HG02981 (cell line): Measurements from ENCODE around the gene NSF.
"Not testable (repeated sequence)": the region's sequence is repeated elsewhere in the genome, so short reads cannot be mapped to it uniquely, and the experiment has no call there.

Source experiments
- ATAC-seq: cut with Tn5 transposase; IDR thresholded peaks from one replicate; pipeline ENCODE4 v1.9.1; 2021; ENCODE audit warnings: mild to moderate bottlenecking, moderate library complexity; ENCODE audit not compliant: unreplicated experiment

NSF gene

DNA sequence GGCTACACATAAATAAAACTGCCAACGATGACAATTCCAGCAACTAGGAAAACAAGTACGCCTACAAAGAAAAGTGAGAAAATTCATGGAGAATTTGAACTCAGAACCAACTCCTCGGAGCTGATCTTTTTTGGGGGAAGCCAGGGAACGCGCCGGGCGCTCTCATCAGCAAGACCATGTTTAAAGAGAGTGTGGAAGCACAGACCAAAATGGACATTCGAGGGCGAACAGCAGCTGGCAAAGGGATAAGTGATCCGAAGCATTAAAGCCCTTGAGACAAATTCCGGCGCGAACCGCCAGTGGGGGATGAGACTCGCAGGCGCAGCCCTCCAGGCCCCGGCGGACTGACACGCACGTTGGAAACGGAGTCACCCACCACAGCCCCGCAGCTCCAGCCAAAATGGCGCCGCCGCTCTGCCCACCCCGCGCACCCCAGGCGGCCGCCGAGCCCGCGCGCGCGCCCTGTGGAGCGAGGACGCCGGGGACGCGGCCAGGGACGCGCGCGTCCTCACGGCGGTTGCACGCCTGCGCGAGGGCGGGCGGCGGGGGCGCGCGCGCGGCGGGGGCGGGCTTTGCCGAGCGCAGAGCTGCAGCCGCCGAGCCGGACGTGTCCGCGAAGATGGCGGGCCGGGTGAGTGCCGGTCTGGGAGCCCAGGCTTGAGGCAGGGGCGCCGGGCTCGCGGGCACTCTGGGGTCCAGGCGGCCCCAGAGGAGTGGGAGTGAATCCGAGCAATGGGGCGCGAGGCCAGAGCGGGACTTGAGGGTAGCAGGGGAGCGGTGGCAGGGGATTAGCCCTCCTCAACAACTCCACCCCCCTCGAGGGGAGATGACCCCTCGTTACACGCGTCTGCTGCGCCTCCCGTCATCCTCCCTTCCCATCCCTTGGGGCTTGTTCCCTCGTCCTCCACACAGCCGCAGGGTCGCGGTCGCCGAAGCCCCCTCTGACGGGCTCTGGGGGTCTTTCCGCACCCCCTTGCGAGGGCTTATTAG is at the start of gene NSF:
TSS of gene NSF (plus strand) at position 513 of the 990 bp plus-strand sequence. CDS start at position 620, 107 bp downstream.
- ATAC-seq, result peak; percentile 70

DNA sequence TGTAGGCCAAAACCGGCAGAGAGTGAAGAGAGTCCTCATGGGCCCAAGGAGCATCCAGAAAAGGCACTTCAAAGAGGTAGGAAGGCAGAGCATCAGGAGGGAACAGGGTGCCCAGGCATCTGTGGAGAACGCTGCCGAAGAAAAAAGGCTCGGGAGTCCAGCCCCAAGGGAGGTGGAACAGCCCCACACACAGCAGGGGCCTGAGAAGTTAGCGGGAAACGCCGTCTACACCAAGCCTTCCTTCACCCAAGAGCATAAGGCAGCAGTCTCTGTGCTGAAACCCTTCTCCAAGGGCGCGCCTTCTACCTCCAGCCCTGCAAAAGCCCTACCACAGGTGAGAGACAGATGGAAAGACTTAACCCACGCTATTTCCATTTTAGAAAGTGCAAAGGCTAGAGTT is 41.9 kb upstream of the NSF start:
- not testable (repeated sequence) for ATAC-seq

DNA sequence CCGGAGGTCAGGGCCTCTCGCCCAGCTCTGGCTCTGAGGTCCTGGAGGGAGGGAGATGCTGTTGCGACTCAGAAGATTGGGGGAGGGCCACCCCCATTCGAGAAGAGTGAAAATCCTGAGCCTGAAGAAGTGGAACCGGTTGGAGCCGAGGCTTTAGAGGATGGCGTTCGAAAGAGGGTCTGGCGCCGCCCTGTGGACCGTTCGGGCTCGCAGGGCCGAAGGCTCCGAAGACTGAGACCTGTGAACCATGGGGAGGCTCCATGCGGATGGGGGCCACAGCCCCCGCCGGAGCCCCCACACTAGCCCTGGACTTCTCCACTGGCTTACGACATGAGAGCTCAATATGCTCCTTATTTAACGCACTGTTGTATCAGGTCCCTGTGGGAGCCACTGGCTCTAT is 31.3 kb upstream of the NSF start:
- ATAC-seq, result not testable (repeated sequence)

DNA sequence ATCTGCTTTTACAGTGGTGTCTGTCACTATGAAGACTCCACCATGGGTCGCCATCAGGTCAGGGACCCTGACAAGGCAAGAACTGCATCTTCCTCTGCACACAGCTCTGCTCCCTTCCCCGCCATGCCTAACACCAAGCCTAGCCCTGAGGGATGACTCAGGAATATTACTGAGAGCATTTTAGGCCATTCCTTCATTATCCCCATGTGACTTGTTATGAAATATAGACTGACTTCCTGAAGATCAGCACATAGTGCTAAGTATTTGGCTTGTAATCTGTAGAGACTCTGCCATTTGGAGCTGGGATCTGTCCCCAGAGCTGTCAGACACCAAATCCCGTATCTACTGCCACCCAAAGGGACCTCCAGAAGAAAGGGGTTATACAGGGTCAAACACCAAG is 30.4 kb upstream of the NSF start:
- ATAC-seq, result not testable (repeated sequence)

DNA sequence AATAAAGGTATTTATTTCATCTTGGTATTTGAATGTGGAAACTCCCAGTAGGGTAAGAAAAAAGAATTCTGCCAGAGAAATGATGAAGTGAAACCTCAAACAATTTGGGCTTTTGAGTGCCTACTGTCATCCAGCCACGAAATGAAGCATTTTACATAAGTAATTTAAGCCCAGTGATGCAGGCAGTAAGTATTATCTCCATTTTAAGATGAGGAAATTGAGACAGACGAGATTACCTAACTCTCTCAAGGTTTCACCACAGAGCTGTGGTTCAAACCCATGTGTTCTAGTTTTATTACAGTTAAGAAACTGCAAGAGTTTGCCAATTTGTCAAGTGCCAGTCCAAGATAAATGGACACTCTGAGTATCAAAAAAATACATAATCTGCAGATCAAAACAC is 24.2 kb upstream of the NSF start:
- ATAC-seq, result not testable (repeated sequence)

DNA sequence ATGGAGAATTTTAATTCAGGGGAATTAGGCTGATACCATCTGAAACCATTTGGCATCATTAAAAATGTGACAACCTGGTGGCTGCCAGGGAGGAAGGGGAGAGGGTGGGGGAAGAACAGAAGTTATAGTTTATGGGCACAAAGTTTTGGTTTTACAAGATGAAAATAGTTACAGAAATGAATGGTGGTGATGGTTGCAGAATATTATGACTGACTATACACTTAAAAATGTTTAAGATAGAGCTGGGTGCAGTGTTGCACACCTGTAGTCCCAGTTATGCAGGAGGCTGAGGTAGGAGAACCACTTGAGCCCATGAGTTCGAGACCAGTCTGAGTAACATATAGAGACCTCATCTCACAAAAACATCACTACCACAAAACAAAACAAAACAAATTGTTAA is 23.5 kb upstream of the NSF start:
- ATAC-seq, result not testable (repeated sequence)

DNA sequence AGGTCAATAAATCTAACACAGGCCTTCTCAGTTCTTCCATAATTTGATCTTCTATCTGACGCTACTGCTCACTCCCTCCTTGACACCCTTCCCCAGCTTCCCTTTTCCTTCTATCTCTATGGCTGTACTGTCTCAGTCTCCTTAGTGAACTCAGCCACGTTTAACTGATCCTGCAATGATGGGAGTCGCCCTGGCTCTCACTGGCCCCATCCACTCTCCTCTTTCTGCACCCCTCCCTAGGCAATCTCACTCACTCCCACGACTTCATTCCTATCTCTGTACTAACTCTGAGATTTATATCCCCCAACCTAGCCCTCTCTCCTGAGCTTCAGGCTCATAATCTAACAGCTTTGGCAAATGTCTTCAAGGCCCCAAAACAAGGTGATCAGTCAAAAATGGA is 18.7 kb upstream of the NSF start:
- ATAC-seq, result not testable (repeated sequence)

DNA sequence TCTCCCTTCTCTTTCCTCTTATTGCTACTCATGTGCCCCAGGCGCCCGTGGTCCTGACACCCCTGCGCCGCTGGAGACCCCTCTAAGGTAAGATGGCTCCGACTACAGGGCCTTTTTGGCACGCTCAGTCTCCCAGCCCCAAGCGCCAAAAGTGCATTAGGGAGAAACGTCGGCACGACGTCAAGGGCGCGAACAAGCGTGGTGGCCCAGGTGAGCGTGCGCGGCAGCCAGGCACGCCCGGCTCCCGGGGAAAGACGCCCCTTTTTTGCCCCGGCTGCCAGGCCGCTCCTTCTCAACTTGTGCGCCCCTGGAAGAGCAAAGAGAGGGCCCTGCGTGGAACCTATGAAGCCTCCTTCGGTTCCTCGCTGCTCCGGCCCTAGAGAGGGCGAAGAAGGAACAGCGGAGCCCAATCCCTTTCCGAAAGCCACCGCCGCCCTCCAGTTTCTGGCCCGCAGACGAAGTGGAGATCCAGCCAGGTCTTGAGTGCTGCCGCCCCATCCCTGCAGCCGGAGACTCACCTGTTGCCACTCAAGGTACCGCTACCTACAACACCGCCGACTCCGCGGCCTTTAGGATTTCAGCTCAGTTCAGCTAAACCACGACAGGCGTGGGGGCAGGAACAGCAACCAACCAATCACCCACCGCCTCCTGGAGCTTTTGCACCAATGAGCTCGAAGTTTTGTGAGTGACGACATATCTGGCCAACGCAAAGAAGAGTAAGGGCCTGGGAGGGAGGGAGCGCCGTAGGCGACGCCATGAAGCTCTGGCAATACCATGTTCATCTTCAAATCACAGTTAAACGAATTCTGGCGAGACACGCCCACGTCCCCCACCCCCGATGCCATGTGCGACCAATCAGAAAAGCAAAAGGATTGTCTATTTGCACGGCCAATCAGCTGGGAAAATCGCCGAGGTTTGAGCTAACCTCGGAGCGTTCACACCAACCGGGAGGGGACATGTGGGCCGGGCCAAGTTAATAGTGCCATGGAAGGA is 11.1 kb upstream of the NSF start, which contains the start of gene ARL17A:
TSS of gene ARL17A (minus strand) at position 609 of the 993 bp plus-strand sequence. CDS start 3,369 bp downstream, outside the sequence.
- peak; percentile 90 for ATAC-seq

DNA sequence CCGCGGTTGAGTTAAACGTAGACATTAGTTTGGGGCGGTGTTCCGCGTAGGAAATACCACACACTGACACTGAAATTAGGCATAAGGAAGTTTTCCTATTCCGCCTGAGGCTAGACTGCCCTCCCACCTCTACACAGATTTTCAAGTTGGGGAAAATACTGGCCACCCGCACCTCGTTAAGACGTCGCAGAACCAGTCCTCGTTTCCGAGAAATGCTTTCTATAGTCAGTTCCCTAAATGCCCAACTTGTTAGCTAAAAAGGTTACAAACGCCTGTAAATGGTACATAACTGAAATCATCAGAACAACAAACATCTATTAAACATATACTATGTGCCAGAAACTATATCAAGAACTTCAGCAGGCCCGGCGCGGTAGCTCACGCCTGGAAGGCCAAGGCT is 10.4 kb upstream of the NSF start:
- not testable (repeated sequence) for ATAC-seq

DNA sequence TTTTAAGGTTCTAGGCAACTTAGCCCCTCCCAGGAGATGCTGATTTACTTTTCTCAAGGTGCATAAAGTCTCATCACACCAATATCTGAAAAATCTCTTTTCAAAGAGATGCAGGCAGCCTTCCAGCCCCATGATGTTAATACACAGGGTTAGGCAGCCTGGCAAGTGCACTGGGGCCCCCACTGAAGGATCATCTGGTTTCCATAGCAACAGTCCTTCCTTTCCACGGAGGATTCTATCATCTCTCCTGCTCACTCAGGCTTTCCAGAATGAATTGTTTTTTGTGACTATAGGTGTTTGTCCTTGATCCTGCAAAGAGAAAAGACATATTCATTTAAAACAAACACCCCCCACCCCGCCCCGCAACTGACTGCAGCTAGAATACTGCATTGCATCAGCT is 5.0 kb upstream of the NSF start:
- not testable (repeated sequence) for ATAC-seq

DNA sequence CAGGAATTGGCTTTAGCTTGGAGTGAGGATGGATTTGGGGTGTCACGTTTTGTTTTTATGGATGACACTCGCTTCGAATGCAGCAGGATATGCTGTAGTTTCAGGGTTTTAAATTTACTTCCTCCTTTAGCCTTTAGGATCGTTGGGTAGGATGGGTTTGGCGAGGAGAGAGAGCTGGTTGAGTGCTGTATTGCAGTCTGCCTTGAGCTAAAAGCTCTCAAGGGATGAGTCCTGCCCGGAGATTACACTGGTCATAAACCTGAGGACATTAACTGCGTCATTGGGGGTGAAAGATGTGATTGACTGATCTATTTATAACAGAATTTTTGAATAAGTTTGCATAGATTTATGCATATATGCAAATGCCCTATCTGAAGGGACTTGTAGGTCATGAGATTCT is 863 bp downstream of the NSF start:
- ATAC-seq, result not testable (repeated sequence)

DNA sequence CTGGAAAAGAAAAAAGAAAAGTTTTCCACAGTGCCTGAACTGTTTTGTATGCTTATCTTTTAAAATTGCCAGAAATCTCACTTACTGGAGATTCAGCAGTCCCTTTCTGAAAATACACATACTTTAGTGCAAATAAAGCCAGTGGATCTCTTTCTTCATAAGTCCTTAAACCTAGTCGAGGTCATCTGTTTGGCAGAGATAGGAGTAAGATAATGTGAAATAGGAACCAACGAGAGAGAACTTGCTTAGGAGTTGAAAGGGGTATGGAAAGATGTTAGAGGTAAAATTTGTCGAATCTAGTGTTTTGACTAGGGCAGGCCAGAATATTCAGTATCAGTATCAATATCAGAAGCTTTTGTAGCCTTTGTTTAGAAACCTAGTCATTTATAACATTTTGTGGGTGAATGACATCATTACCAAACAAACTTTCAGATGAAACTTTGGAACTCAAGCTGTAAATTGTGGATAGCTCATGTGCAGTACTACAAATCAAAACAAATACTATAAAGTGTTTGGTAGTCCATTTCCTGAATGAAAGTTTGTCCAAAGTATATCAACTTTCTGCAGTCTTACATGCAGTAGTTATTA is 8.0 kb downstream of the NSF start:
- ATAC-seq, result not testable (repeated sequence)

DNA sequence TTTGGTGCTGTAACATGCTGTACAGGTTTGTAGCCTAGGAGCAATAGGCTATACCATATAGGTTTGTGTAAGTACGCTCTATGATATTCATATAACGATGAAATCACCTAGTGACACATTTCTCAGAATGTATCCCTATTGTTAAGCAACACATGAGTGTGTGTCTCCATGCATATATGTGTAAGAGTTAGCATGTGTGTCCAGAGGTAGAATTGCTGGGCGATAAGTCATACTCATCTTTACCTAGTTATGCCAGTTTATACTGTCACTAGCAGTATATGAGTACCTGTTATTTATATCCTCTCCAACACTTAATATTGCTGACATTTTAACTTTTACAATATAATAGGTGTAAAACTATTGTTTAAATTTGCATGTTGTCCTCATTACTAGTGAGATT is 10.3 kb downstream of the NSF start:
- not testable (repeated sequence) for ATAC-seq

DNA sequence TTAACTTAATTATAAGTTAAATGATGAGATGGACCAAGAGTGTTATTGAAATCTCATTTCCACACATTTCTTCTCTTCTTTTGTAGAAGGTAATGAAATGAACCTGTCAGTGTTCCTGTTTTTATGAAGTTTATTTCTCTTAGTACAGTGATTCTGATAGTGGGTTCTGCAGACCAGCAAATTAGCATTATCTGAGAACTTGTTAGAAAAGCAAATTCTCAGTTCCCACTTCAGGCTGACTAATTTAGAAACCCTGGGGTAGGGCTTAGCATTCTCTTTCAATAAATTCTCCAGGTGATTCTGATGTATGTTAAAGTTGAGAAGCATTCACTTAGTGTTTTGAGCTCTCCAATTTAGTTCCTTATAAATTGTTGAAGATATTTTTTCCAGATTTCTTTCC is 12.7 kb downstream of the NSF start:
- peak; percentile 84 for ATAC-seq

DNA sequence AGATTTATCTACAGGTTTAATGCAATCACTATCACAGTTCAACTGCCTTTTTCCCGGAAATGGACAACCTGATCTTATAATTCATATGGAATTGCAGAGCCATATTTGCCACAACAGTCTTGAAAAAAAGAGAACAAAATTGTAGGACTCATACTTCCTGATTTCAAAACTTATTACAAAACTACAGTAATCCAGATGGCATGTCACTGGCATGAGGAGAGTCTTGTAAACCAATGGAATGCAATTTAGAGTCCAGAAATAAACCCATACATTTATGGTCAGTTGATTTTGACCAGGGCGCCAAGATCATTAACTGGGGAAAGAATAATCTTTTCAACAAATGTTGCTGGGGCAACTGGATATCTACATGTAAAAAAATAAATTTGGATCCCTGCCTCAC is 20.8 kb downstream of the NSF start:
- ATAC-seq, result not testable (repeated sequence)

DNA sequence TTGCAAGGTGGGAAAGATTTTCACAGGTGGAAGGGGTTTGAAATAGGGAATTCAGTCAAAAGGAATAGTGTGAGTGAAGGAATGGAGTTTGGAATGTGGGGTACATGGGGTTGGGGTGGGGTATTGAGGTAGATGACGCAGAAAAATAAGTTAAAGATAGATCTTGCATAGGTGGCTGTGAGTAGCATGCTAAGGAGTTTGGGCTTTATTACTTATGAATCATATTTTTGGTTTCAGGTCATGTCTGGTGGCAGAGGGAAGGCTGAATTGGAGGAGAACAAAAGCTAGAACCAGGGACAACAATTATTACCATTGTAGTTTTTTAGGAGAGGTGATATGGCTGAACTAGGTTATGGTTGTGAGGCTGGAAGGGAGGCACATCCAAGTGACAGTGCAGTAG is 23.4 kb downstream of the NSF start:
- not testable (repeated sequence) for ATAC-seq

DNA sequence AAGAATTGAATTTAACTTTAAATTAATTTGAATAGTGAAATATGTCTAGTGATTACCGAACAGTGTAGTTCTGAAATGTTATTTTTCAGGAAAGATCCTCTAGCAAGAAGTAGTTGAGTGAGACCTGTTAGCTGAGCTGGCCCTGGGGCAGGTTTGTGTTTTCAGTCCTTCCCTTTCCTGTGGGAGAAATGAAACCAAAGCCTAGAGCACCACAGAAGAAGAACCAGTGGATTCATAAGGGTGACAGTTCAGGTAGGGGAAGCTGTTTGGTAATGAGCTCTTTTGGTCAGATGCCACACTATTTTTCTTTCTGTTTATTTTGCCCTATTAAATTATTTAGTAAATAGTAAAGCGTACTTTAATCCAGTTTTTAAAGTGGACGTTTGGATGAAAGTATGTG is 26.7 kb downstream of the NSF start:
- not testable (repeated sequence) for ATAC-seq

DNA sequence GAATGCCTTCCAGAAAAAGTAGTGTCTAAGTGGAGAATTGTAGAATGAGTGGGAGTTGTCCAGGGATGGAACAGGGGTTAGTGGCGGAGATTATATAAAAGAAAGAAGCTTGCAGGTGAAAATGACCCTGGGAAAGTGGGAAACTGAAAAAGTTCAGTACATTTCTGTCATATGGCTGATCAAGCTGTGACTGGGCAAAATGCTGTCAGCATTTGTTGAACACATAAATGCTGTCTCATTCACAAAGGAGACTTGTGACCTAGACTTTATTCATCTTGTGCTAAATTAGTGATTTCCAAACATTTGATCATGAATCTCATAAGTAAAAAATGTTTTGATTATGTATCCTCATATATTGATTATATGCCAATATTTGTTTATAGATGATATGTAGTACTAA is 28.5 kb downstream of the NSF start:
- not testable (repeated sequence) for ATAC-seq

DNA sequence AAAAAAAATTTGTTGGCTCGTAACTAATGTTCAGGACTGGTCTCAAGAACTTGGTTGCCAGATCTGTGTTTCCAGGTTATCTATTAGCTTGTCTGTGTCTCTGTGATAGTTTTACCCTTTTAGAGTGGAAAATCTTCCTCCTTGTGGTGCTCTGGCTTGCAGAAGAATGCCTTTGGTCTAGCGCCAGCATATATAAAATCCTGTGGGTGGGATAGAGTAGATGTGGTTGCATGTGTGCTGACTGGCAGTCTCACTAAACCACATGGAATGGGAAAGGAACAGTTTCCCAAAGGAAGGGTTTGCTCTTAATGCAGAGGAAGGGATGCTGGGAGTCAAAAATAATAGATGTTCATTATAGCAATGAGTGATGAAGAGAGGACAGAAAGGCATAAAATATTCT is 33.3 kb downstream of the NSF start:
- not testable (repeated sequence) for ATAC-seq

DNA sequence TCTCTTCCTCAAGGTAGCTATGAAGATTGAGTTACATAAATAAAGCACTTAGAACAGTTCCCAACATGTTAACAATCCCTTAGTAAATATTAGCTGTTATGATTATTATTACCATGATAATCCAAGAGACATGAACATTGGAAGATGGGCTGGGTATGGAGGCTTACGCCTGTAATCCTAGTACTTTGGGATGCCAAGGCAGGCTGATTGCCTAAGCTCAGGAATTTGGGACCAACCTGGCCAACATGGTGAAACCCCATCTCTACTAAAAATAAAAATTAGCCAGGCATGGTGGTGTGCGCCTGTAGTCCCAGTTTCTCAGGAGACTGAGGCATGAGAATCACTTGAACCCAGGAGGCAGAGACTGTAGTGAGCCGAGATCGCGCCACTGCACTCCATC is 34.3 kb downstream of the NSF start:
- not testable (repeated sequence) for ATAC-seq

DNA sequence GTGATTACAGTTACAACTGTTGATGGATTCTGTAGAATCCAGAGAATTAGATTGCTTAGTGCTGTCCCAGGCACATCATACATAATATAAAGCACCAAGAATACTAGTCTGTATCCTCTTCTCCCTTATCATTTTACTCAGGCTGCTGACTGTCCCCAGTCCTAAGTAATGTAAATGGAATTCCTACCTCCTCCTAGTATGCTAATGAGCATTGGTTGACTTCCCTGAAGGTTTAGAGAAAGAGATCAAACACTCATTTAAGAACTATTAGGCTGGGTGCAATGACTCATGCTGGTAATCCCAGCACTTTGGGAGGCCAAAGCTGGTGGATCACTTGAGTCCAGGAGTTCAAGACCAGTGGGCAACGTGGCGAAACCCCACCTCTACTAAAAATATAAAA is 37.0 kb downstream of the NSF start:
- ATAC-seq, result not testable (repeated sequence)
